HG03378 (cell line): ENCODE results near the gene CHCHD4.

ENCODE experiments used
- ATAC-seq: cut with Tn5 transposase; IDR thresholded peaks from one replicate; pipeline ENCODE4 v1.9.1; 2021; ENCODE audit warnings: mild to moderate bottlenecking, moderate library complexity; ENCODE audit not compliant: unreplicated experiment

The CHCHD4 gene

GRCh38 chr3:14137445-14137844 is 12.8 kb upstream of the CHCHD4 start:
- ATAC-seq = no peak

GRCh38 chr3:14137004-14137403 is 12.3 kb upstream of the CHCHD4 start:
- ATAC-seq = no peak

GRCh38 chr3:14135581-14135980 is 10.9 kb upstream of the CHCHD4 start:
- no peak for ATAC-seq

- ATAC-seq = no peak
These were observed 9.6 kb upstream of the CHCHD4 start for GRCh38 chr3:14134291-14134690.

- no peak for ATAC-seq
These were observed 9.2 kb upstream of the CHCHD4 start for GRCh38 chr3:14133876-14134275.

- no peak for ATAC-seq
These were observed 8.6 kb upstream of the CHCHD4 start for GRCh38 chr3:14133188-14133800.

- ATAC-seq = no peak
These were observed 8.0 kb upstream of the CHCHD4 start for GRCh38 chr3:14132689-14133088.

- ATAC-seq = no peak
These were observed 7.5 kb upstream of the CHCHD4 start for GRCh38 chr3:14132120-14132519.

GRCh38 chr3:14131134-14131533 is 6.5 kb upstream of the CHCHD4 start:
- no peak for ATAC-seq

GRCh38 chr3:14130707-14131106 is 6.0 kb upstream of the CHCHD4 start:
- ATAC-seq = no peak

- ATAC-seq = no peak
These were observed 5.6 kb upstream of the CHCHD4 start for GRCh38 chr3:14130230-14130629.

- ATAC-seq = no peak
These were observed 4.6 kb upstream of the CHCHD4 start for GRCh38 chr3:14129296-14129695.

GRCh38 chr3:14128724-14129123 is 4.1 kb upstream of the CHCHD4 start:
- no peak for ATAC-seq

GRCh38 chr3:14127516-14128161 is 3.0 kb upstream of the CHCHD4 start:
- no peak for ATAC-seq

- ATAC-seq = no peak
These were observed 2.3 kb upstream of the CHCHD4 start for GRCh38 chr3:14126887-14127505.

- ATAC-seq = no peak
These were observed 1.6 kb upstream of the CHCHD4 start for GRCh38 chr3:14126017-14126886.

- ATAC-seq = peak; percentile 17
These were observed 735 bp upstream of the CHCHD4 start for GRCh38 chr3:14125193-14126016.

- peak; percentile 36 for ATAC-seq
These were observed 451 bp downstream of the CHCHD4 start for GRCh38 chr3:14124223-14124614.

GRCh38 chr3:14123308-14124222 is 1.1 kb downstream of the CHCHD4 start:
- ATAC-seq = no peak

- no peak for ATAC-seq
These were observed 2.4 kb downstream of the CHCHD4 start for GRCh38 chr3:14122301-14122700.
